Mononuclear cell (primary cell): ENCODE results near the gene GAS1. TPM values are rescaled to one million over a fixed set of nuclear protein-coding genes. Genes with fewer than 3 reads are reported as not detected.

Experiments
- H3K27me3 ChIP-seq: 2 replicates; pipeline ENCODE4 v1.6.0; 2011; ENCODE audit warnings: low read length, control low read depth; ENCODE audit not compliant: insufficient read depth
- H3K4me1 ChIP-seq: 2 replicates; pipeline ENCODE4 v1.5.1; 2011; ENCODE audit warnings: mild to moderate bottlenecking, low read length, control low read depth; ENCODE audit not compliant: insufficient read depth
- H3K4me3 ChIP-seq: 2 replicates; pipeline ENCODE4 v1.5.1; 2011; ENCODE audit warnings: mild to moderate bottlenecking, low read length, moderate library complexity
- H3K9me3 ChIP-seq: 2 replicates; pipeline ENCODE4 v1.5.1; 2011; ENCODE audit warnings: low read depth, mild to moderate bottlenecking, control low read depth, low read length
- total RNA-seq: library from RNA; depleted of rRNA; stranded (reverse); fragments of >200 nt; gene quantifications from one replicate; pipeline ENCODE4 v1.2.3, GENCODE V29; 2012

Gene GAS1
- 0.63 TPM for total RNA-seq

- H3K9me3 ChIP-seq, result no peaks in the 10 kb centered on the region
- H3K4me3 ChIP-seq, result peak within 1 kb of the TSS; percentile 54
- H3K4me1 ChIP-seq, result peaks cover 29% of the 10 kb centered on the region
- H3K27me3 ChIP-seq, result peaks cover 31% of the 10 kb centered on the region
Observed at GRCh38 chr9:86947146-86948073, at the start of gene GAS1. Gene GAS1 (minus strand): TSS chr9:86947506. CDS start chr9:86946779, 727 bp downstream.

GRCh38 chr9:86994231-86994630 is 46.9 kb upstream of the GAS1 start:
- no peaks in the 10 kb centered on the region for H3K27me3 ChIP-seq
- H3K4me1 ChIP-seq, result no peaks in the 10 kb centered on the region
- H3K9me3 ChIP-seq, result no peaks in the 10 kb centered on the region
- no peak overlapping the region for H3K4me3 ChIP-seq

- Histone ChIP-seq H3K4me1 (no peaks in the 10 kb centered on the region), H3K27me3 (no peaks in the 10 kb centered on the region), H3K9me3 (no peaks in the 10 kb centered on the region), H3K4me3 (no peak overlapping the region)
Observed at GRCh38 chr9:86993830-86994229, 46.5 kb upstream of the GAS1 start.

GRCh38 chr9:86991077-86991476 is 43.8 kb upstream of the GAS1 start:
- Histone ChIP-seq H3K27me3 (no peaks in the 10 kb centered on the region), H3K4me3 (no peak overlapping the region), H3K9me3 (no peaks in the 10 kb centered on the region), H3K4me1 (no peaks in the 10 kb centered on the region)

- H3K27me3 ChIP-seq, result no peaks in the 10 kb centered on the region
- H3K9me3 ChIP-seq, result no peaks in the 10 kb centered on the region
- no peaks in the 10 kb centered on the region for H3K4me1 ChIP-seq
- H3K4me3 ChIP-seq, result no peak overlapping the region
Observed at GRCh38 chr9:86990290-86990689, 43.0 kb upstream of the GAS1 start.

- no peaks in the 10 kb centered on the region for H3K4me1 ChIP-seq
- no peaks in the 10 kb centered on the region for H3K27me3 ChIP-seq
- no peaks in the 10 kb centered on the region for H3K9me3 ChIP-seq
- no peak overlapping the region for H3K4me3 ChIP-seq
Observed at GRCh38 chr9:86987900-86988299, 40.6 kb upstream of the GAS1 start.

- H3K9me3 ChIP-seq, result no peaks in the 10 kb centered on the region
- no peak overlapping the region for H3K4me3 ChIP-seq
- H3K27me3 ChIP-seq, result no peaks in the 10 kb centered on the region
- no peaks in the 10 kb centered on the region for H3K4me1 ChIP-seq
Observed at GRCh38 chr9:86985132-86985647, 37.9 kb upstream of the GAS1 start.

GRCh38 chr9:86983620-86984259 is 36.4 kb upstream of the GAS1 start:
- no peak overlapping the region for H3K4me3 ChIP-seq
- no peaks in the 10 kb centered on the region for H3K4me1 ChIP-seq
- H3K27me3 ChIP-seq, result no peaks in the 10 kb centered on the region
- no peaks in the 10 kb centered on the region for H3K9me3 ChIP-seq

GRCh38 chr9:86983249-86983619 is 35.9 kb upstream of the GAS1 start:
- no peaks in the 10 kb centered on the region for H3K27me3 ChIP-seq
- no peaks in the 10 kb centered on the region for H3K4me1 ChIP-seq
- no peak overlapping the region for H3K4me3 ChIP-seq
- no peaks in the 10 kb centered on the region for H3K9me3 ChIP-seq

GRCh38 chr9:86980802-86981201 is 33.5 kb upstream of the GAS1 start:
- Histone ChIP-seq H3K9me3 (no peaks in the 10 kb centered on the region), H3K27me3 (no peaks in the 10 kb centered on the region), H3K4me3 (no peak overlapping the region), H3K4me1 (no peaks in the 10 kb centered on the region)

GRCh38 chr9:86979657-86980056 is 32.4 kb upstream of the GAS1 start:
- no peak overlapping the region for H3K4me3 ChIP-seq
- no peaks in the 10 kb centered on the region for H3K27me3 ChIP-seq
- H3K9me3 ChIP-seq, result no peaks in the 10 kb centered on the region
- H3K4me1 ChIP-seq, result no peaks in the 10 kb centered on the region

- Histone ChIP-seq H3K27me3 (peaks cover under 1% of the 10 kb centered on the region), H3K9me3 (no peaks in the 10 kb centered on the region), H3K4me3 (no peak overlapping the region), H3K4me1 (no peaks in the 10 kb centered on the region)
Observed at GRCh38 chr9:86978922-86979474, 31.7 kb upstream of the GAS1 start.

- Histone ChIP-seq H3K9me3 (no peaks in the 10 kb centered on the region), H3K4me3 (no peak overlapping the region), H3K4me1 (no peaks in the 10 kb centered on the region), H3K27me3 (peaks cover 3% of the 10 kb centered on the region)
Observed at GRCh38 chr9:86978413-86978812, 31.1 kb upstream of the GAS1 start.

GRCh38 chr9:86977205-86977835 is 30.0 kb upstream of the GAS1 start:
- Histone ChIP-seq H3K4me1 (no peaks in the 10 kb centered on the region), H3K9me3 (no peaks in the 10 kb centered on the region), H3K27me3 (peaks cover 3% of the 10 kb centered on the region), H3K4me3 (no peak overlapping the region)

- peaks cover 3% of the 10 kb centered on the region for H3K27me3 ChIP-seq
- no peaks in the 10 kb centered on the region for H3K4me1 ChIP-seq
- H3K4me3 ChIP-seq, result no peak overlapping the region
- no peaks in the 10 kb centered on the region for H3K9me3 ChIP-seq
Observed at GRCh38 chr9:86975606-86976005, 28.3 kb upstream of the GAS1 start.
